GM23338 (cell line): ENCODE results near the gene ZNF106. TPM values are rescaled to one million over a fixed set of nuclear protein-coding genes. Genes with fewer than 3 reads are reported as not detected.

ENCODE experiments used
- CREB1 ChIP-seq: fragments of 250-450 bp; sonication (Bioruptor Pico); IDR thresholded peaks from 2 replicates; pipeline ENCODE4 v1.5.0; 2020; ENCODE audit warnings: low read depth, mild to moderate bottlenecking, moderate library complexity
- ETS1 ChIP-seq: IDR thresholded peaks from 2 replicates; pipeline ENCODE4 v1.6.1; 2016; ENCODE audit warnings: antibody characterized with exemption
- EZH2phosphoT487 ChIP-seq: fragments of 200-600 bp; sonication (generic); IDR thresholded peaks from one replicate; pipeline ENCODE4 v1.8.1; 2018; ENCODE audit warnings: antibody characterized with exemption; ENCODE audit not compliant: unreplicated experiment
- REST ChIP-seq: IDR thresholded peaks from one replicate; pipeline ENCODE4 v1.6.1; 2018; ENCODE audit warnings: antibody characterized with exemption; ENCODE audit not compliant: unreplicated experiment
- ZNF462 ChIP-seq: fragments of 250-450 bp; sonication (Bioruptor Pico); IDR thresholded peaks from 2 replicates; pipeline ENCODE4 v1.5.0; 2020; ENCODE audit warnings: mild to moderate bottlenecking, moderate library complexity
- polyA plus RNA-seq: library from polyadenylated mRNA; unstranded; fragments of >200 nt; fragmentation: Nextera tagmentation; extraction: Ambion mirVana; gene quantifications from 2 replicates; pipeline ENCODE4 v1.2.1, GENCODE V29; 2016
- total RNA-seq: library from RNA; depleted of rRNA; stranded (reverse); fragments of >200 nt; shearing (Covaris generic); gene quantifications from 2 replicates; pipeline ENCODE4 v1.2.3, GENCODE V29; 2014

Gene ZNF106
- total and polyA plus RNA-seq, 2 experiments from 2014 or later: 48.0 to 53.7 TPM

- TF ChIP-seq ZNF462 (CRISPR knock-in tag) (no peak), CREB1 (CRISPR knock-in tag) (no peak), EZH2phosphoT487 (no peak), ETS1 (no peak), REST (no peak)
Observed at GRCh38 chr15:42444415-42445063, 46.4 kb downstream of the ZNF106 start (continued).
